Neural crest cell (in vitro differentiated cells): ENCODE data around the gene PACRG. TPM values are rescaled to one million over a fixed set of nuclear protein-coding genes. Genes with fewer than 3 reads are reported as not detected.

Source experiments
- DNase-seq: peaks from one replicate; pipeline ENCODE4 v3.0.0; 2021; ENCODE audit warnings: low read depth, mixed read lengths, low spot score
- H3K27ac Mint-ChIP-seq: one replicate; pipeline ENCODE4 v1.8.0; 2021; ENCODE audit warnings: mild to moderate bottlenecking, mixed read lengths; ENCODE audit not compliant: unreplicated experiment
- H3K27me3 Mint-ChIP-seq: 2 replicates; pipeline ENCODE4 v1.8.0; 2021; ENCODE audit warnings: low read depth, mild to moderate bottlenecking, mixed read lengths
- H3K36me3 Mint-ChIP-seq: 2 replicates; pipeline ENCODE4 v1.8.0; 2021; ENCODE audit warnings: low read depth, mild to moderate bottlenecking, mixed read lengths
- H3K4me1 Mint-ChIP-seq: 2 replicates; pipeline ENCODE4 v1.8.0; 2021; ENCODE audit warnings: mixed read lengths
- H3K4me3 Mint-ChIP-seq: one replicate; pipeline ENCODE4 v1.8.0; 2021; ENCODE audit warnings: mild to moderate bottlenecking, mixed read lengths
- H3K9me3 Mint-ChIP-seq: 2 replicates; pipeline ENCODE4 v1.8.0; 2021; ENCODE audit warnings: mixed read lengths
- total RNA-seq: library from RNA; stranded (reverse); gene quantifications from 2 replicates; pipeline ENCODE4 v1.2.1, GENCODE V29; 2021
- TF ChIP-seq, protein P1 (sequence below): fragments of 200-600 bp; sonication (generic); conservative IDR thresholded peaks from 2 replicates; pipeline ENCODE4 v1.5.0; 2021; ENCODE audit warnings: antibody characterized with exemption, mild to moderate bottlenecking

Gene PACRG
- total RNA-seq, 1 donor from 2014 or later: 1.8 TPM

GRCh38 chr6:163226836-163227485 lies 499.2 kb downstream of the PACRG start:
- peaks cover 5% of the 10 kb centered on the region for H3K4me1 Mint-ChIP-seq
- peaks cover 8% of the 10 kb centered on the region for H3K9me3 Mint-ChIP-seq
- H3K27me3 Mint-ChIP-seq: no peaks in the 10 kb centered on the region
- no peak overlapping the region for H3K4me3 Mint-ChIP-seq
- peaks cover 2% of the 10 kb centered on the region for H3K36me3 Mint-ChIP-seq
- H3K27ac Mint-ChIP-seq: no peak overlapping the region
- DNase-seq: no peak
- TF ChIP-seq, protein P1, sequence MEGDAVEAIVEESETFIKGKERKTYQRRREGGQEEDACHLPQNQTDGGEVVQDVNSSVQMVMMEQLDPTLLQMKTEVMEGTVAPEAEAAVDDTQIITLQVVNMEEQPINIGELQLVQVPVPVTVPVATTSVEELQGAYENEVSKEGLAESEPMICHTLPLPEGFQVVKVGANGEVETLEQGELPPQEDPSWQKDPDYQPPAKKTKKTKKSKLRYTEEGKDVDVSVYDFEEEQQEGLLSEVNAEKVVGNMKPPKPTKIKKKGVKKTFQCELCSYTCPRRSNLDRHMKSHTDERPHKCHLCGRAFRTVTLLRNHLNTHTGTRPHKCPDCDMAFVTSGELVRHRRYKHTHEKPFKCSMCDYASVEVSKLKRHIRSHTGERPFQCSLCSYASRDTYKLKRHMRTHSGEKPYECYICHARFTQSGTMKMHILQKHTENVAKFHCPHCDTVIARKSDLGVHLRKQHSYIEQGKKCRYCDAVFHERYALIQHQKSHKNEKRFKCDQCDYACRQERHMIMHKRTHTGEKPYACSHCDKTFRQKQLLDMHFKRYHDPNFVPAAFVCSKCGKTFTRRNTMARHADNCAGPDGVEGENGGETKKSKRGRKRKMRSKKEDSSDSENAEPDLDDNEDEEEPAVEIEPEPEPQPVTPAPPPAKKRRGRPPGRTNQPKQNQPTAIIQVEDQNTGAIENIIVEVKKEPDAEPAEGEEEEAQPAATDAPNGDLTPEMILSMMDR: no peak

DNA sequence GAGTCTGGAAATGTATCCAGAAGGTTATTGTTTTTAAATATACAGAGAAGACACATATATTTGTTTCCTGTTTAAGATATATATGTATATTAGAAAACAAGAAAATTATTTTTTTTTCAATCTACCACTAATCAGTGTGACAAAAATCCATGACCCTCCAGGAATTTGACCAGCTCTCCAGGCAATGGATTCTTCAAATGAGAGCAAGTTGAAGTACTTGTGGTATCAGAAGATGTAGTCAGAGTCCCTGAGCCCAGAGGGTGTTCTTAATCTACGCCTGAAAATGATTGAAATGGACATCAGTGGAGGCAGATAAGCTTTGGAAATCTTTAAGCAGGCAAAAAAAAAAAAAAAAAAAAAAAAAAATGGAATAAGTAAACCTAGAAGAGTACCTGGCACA lies 500.3 kb downstream of the PACRG start:
- peaks cover 5% of the 10 kb centered on the region for H3K4me1 Mint-ChIP-seq
- H3K4me3 Mint-ChIP-seq: no peak overlapping the region
- no peak for DNase-seq
- TF ChIP-seq, protein P1: no peak
- peaks cover 2% of the 10 kb centered on the region for H3K36me3 Mint-ChIP-seq
- H3K27me3 Mint-ChIP-seq: no peaks in the 10 kb centered on the region
- peaks cover 8% of the 10 kb centered on the region for H3K9me3 Mint-ChIP-seq
- no peak overlapping the region for H3K27ac Mint-ChIP-seq

DNA sequence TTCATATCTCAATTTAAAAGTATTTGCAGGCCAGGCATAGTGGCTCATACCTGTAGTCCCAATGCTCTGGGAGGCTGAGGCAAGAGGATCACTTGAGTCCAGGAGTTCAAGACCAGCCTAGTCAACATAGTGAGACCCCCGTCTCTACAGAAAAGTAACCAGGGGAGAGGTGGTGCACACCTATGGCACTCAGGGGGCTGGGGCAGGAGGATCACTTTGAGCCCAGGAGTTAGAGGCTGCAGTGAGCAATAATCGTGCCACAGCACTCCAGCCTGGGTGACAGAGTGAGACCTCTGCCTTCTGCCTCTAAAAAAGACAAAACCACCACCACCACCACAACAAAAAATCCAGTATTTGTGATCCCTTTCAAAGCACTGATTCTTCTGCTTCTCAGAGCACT lies 501.3 kb downstream of the PACRG start:
- peaks cover 5% of the 10 kb centered on the region for H3K4me1 Mint-ChIP-seq
- TF ChIP-seq, protein P1: no peak
- H3K27me3 Mint-ChIP-seq: no peaks in the 10 kb centered on the region
- no peak overlapping the region for H3K4me3 Mint-ChIP-seq
- H3K36me3 Mint-ChIP-seq: no peaks in the 10 kb centered on the region
- DNase-seq: no peak
- H3K27ac Mint-ChIP-seq: no peak overlapping the region
- H3K9me3 Mint-ChIP-seq: peaks cover 7% of the 10 kb centered on the region

DNA sequence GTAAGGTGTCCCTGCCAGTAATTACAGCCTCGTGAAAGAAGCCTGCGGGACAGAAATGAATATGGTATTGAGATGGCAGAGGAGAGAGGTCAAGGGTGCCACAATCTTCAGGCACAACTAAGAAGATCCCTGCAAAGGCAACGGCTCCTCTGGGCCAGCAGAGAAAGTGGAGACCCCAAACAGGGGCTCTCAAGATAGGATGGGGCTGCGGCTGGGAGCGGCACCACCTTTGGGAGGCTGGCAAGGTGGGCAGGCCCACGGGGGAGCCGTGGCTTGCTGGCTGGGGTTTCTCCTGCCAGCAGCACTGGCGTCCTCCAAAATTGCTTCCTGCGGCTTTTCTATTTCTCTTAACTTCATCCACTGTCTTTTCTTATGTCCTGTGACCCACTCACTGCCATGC lies 503.1 kb downstream of the PACRG start:
- no peaks in the 10 kb centered on the region for H3K36me3 Mint-ChIP-seq
- H3K27ac Mint-ChIP-seq: no peak overlapping the region
- H3K4me3 Mint-ChIP-seq: no peak overlapping the region
- DNase-seq: no peak
- TF ChIP-seq, protein P1: no peak
- no peaks in the 10 kb centered on the region for H3K27me3 Mint-ChIP-seq
- peaks cover 5% of the 10 kb centered on the region for H3K4me1 Mint-ChIP-seq
- peaks cover 2% of the 10 kb centered on the region for H3K9me3 Mint-ChIP-seq

GRCh38 chr6:163231356-163232014 lies 503.7 kb downstream of the PACRG start:
- no peak overlapping the region for H3K27ac Mint-ChIP-seq
- H3K27me3 Mint-ChIP-seq: no peaks in the 10 kb centered on the region
- no peaks in the 10 kb centered on the region for H3K36me3 Mint-ChIP-seq
- peaks cover 2% of the 10 kb centered on the region for H3K9me3 Mint-ChIP-seq
- TF ChIP-seq, protein P1: no peak
- no peak for DNase-seq
- H3K4me1 Mint-ChIP-seq: peaks cover 5% of the 10 kb centered on the region
- H3K4me3 Mint-ChIP-seq: no peak overlapping the region
